Stomach (tissue), 9 donors: Measurements from ENCODE around the gene GSDMA. TPM values are rescaled to one million over a fixed set of nuclear protein-coding genes. Genes with fewer than 3 reads are reported as not detected.
A peak's percentile ranks its signal among the peaks of the same experiment; 100 is the strongest.

ENCODE experiments used
- DNase-seq, 2 donors: peaks; one replicate each; pipeline versions ENCODE4 v3.0.0 to v3.0.0-alpha.2; 2013 to 2019
- H3K27ac ChIP-seq, 5 donors: fragments of 200-600 bp in 4 of 5; sonication (generic) in 4 of 5; one replicate each; pipeline ENCODE4 v1.5.1; 2013 to 2019; ENCODE audit warnings: mild to moderate bottlenecking in 1 of 5, moderate library complexity in 1 of 5
- H3K27me3 ChIP-seq, 3 donors: fragments of 200-600 bp; sonication (generic); one replicate each; pipeline ENCODE4 v1.5.1; 2017 to 2019; ENCODE audit warnings: mixed run types in 1 of 3
- H3K36me3 ChIP-seq, 4 donors: fragments of 200-600 bp; sonication (generic); 1 replicate in 3 of 4; 2 replicates in 1 of 4; pipeline ENCODE4 v1.5.1; 2016 to 2019
- H3K4me1 ChIP-seq, 4 donors: fragments of 200-600 bp; sonication (generic); one replicate each; pipeline ENCODE4 v1.5.1; 2016 to 2019
- H3K4me3 ChIP-seq, 4 donors: fragments of 200-600 bp; sonication (generic) in 3 of 4; one replicate each; pipeline ENCODE4 v1.5.1; 2016 to 2019; ENCODE audit warnings: mild to moderate bottlenecking in 1 of 4
- H3K9me3 ChIP-seq, 4 donors: fragments of 200-600 bp; sonication (generic); one replicate each; pipeline ENCODE4 v1.5.1; 2016 to 2019
- EP300 ChIP-seq: sonication (generic); formaldehyde crosslinking; IDR thresholded peaks from one replicate; pipeline ENCODE4 v1.6.1; 2017; ENCODE audit warnings: antibody characterized with exemption
- POLR2A ChIP-seq, 4 donors: fragments of 450-650 bp; IDR thresholded peaks; one replicate each; pipeline ENCODE4 v1.6.1; 2016; ENCODE audit warnings: antibody characterized with exemption in 4 of 4, control low read depth in 2 of 4, mild to moderate bottlenecking in 1 of 4, moderate library complexity in 1 of 4
- POLR2AphosphoS5 ChIP-seq, 3 donors: sonication (generic); formaldehyde crosslinking; IDR thresholded peaks; one replicate each; pipeline ENCODE4 v1.6.1; 2016; ENCODE audit warnings: antibody characterized with exemption in 3 of 3
- WGBS, 5 donors: extraction: QIAGEN DNeasy Blood & Tissue Kit in 3 of 5; methylation state at CpG; one replicate each; pipeline versions ENCODE4 v1.1.5 to v1.1.7; 2013 to 2018; 5-methylcytosine and 5-hydroxymethylcytosine counted together
- intact Hi-C: fragments of 100-400 bp; cut with DNase I; formaldehyde crosslinking; loops from one replicate; pipeline ENCODE4 v1.15.1; 2023; ENCODE audit warnings: low total_unique reads
- polyA plus RNA-seq, 3 donors: library from polyadenylated mRNA; stranded (reverse); fragments of 200-250 nt; gene quantifications; one replicate each; pipeline ENCODE4 v1.2.3, GENCODE V29; 2013
- total RNA-seq, 5 donors: library from RNA; depleted of rRNA; stranded (reverse); fragments of >200 nt; gene quantifications; one replicate each; pipeline versions ENCODE4 v1.1.0 to v1.2.3, GENCODE V29; 2014 to 2016
- TF ChIP-seq, protein P1 (sequence below), 7 experiments: fragments of 450-650 bp in 4 of 7; fragments of 200-600 bp in 3 of 7; sonication (generic) in 3 of 7; IDR thresholded peaks; one replicate each; pipeline ENCODE4 v1.5.1; 2016 to 2019; ENCODE audit warnings: antibody characterized with exemption in 7 of 7, control low read depth in 2 of 7, mild to moderate bottlenecking in 1 of 7
- donor health status: healthy with polysubstance abuse.
- donor health status: Bipolar disorder and iron deficiency.
- donor health status: healthy.

The GSDMA gene
- total and polyA plus RNA-seq, 8 donors = 0.08 to 0.92 TPM; not detected in 6

GRCh38 chr17:39951924-39952679 lies 10.7 kb upstream of the GSDMA start:
- intact Hi-C loops = no loop called here
- WGBS, 5 donors = 57 to 64% (median 63%) methylated on average over 20 to 22 of the region's 22 CpGs
- no peak for DNase-seq
- Histone ChIP-seq H3K4me3 (peak overlapping the region; percentile 36 to 46 (median 42)), H3K4me1 (peaks cover 0 to 16% (median 11%) of the 10 kb centered on the region in 4 donors), H3K36me3 (no peaks in the 10 kb centered on the region), H3K27ac (peak overlapping the region in 4 of 5 donors; percentile 67 to 82 (median 70)), H3K9me3 (no peaks in the 10 kb centered on the region), H3K27me3 (no peaks in the 10 kb centered on the region)
- TF ChIP-seq POLR2A (IDR thresholded peaks at IDR 0.05) (no peak), EP300 (no peak), POLR2AphosphoS5 (IDR thresholded peaks at IDR 0.05) (no peak)

DNA sequence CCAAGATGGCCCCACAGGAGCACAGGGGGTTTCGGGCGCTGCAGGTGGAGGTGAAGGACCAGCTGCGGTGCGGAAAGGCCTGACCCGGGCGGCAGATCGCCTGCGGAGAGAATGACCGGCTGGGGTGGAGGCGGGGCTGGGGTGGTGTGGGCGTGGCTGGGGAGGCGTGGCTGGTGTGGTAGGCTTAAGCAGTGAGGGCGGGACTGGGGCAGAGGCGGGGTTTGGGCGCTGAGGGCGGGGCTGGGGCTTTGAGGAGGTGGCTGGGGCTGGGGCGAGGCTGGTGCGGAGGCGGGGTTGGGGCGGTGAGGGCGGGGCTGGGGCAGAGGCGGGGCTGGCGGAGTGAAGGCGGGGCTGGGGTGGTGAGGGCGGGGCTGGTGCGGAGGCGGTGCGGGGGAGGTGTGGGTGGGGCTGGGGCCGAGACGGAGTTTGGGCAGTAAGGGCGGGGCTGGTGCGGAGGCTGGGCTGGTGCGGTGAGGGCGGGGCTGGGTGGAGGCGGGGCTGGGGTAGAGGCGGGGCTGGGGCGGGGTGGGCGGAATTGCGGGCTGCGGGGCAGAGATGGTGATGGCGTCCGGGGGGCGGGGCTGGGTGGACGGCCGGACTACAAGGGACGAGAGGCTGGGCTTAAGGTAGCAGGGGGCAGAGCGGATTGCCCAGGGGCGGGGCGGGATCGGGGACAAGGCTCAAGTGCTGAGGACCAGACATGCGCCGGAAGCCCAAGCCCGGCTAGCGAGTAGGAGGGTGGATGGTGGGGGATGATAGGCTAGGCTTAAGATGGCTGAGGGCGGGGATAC lies 9.9 kb upstream of the GSDMA start:
- TF ChIP-seq EP300 (no peak), POLR2AphosphoS5 (IDR thresholded peaks at IDR 0.05) (peak in 1 of 3 donors; percentile 24)
- peak overlapping the region; percentile 5 to 82 (median 67) for H3K27ac ChIP-seq
- no peaks in the 10 kb centered on the region for H3K36me3 ChIP-seq
- intact Hi-C loops = no loop called here
- H3K4me3 ChIP-seq = peak overlapping the region; percentile 36 to 46 (median 42)
- no peaks in the 10 kb centered on the region for H3K9me3 ChIP-seq
- peak; percentile 98 to 99 for DNase-seq
- H3K27me3 ChIP-seq = no peaks in the 10 kb centered on the region
- 0 to 4% (median 1%) methylated on average over 14 to 54 of the region's 55 CpGs for WGBS, 5 donors
- peaks cover 0 to 16% (median 11%) of the 10 kb centered on the region in 4 donors for H3K4me1 ChIP-seq

DNA sequence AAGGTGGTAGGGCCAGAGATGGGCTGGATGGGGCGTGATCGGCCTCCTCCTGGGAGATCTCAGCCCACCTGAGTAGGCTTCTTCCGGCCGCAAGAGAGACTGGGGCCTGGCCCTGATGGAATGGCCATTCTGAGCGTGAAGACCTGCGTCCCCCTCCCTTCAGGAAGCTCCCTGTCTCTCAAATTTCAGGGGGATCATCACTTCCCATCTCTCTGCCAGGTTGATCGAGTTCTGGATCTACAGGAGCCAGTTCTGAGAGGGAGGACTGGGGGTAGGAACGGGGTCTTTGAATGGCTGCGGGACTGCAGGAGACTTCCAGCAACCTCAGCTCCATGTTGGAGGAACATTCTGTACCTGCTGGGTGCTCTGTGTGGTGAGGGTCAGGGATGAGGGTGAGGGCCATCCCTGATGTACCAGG lies 9.3 kb upstream of the GSDMA start:
- no peak for DNase-seq
- no peaks in the 10 kb centered on the region for H3K9me3 ChIP-seq
- H3K4me3 ChIP-seq = peak overlapping the region; percentile 32 to 45 (median 38)
- intact Hi-C loops = no loop called here
- no peak for TF ChIP-seq POLR2A (IDR thresholded peaks at IDR 0.05)
- TF ChIP-seq POLR2AphosphoS5 (IDR thresholded peaks at IDR 0.05) = no peak
- TF ChIP-seq, protein P1, sequence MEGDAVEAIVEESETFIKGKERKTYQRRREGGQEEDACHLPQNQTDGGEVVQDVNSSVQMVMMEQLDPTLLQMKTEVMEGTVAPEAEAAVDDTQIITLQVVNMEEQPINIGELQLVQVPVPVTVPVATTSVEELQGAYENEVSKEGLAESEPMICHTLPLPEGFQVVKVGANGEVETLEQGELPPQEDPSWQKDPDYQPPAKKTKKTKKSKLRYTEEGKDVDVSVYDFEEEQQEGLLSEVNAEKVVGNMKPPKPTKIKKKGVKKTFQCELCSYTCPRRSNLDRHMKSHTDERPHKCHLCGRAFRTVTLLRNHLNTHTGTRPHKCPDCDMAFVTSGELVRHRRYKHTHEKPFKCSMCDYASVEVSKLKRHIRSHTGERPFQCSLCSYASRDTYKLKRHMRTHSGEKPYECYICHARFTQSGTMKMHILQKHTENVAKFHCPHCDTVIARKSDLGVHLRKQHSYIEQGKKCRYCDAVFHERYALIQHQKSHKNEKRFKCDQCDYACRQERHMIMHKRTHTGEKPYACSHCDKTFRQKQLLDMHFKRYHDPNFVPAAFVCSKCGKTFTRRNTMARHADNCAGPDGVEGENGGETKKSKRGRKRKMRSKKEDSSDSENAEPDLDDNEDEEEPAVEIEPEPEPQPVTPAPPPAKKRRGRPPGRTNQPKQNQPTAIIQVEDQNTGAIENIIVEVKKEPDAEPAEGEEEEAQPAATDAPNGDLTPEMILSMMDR (IDR thresholded peaks at IDR 0.05) = no peak
- no peak for TF ChIP-seq EP300
- H3K27me3 ChIP-seq = no peaks in the 10 kb centered on the region
- H3K27ac ChIP-seq = peak overlapping the region; percentile 5 to 82 (median 33)
- no peaks in the 10 kb centered on the region for H3K36me3 ChIP-seq
- peaks cover 0 to 16% (median 11%) of the 10 kb centered on the region in 4 donors for H3K4me1 ChIP-seq
- WGBS, 5 donors = 36 to 49% (median 42%) methylated on average over 9 of the region's 9 CpGs

DNA sequence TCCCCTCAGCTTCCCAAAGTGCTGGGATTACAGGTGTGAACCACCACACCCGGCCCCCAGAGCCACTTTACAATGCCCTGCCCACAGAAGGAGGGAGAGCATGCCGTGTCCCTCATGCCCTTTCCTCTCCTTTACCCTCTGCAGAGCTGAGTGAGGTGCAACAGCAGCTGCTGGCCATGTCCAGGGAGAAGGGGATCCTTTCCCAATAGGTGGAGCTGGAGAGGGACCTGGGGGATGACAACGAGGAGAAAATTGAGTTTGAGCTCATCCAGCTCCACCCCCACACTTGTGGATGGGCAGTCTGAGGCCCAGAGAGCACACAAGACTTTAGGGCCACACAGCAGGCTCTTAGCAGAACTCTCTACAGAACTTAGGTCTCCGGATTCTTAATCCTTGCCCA lies 7.9 kb upstream of the GSDMA start:
- intact Hi-C loops = no loop called here
- Histone ChIP-seq H3K4me1 (peaks cover 0 to 23% (median 14%) of the 10 kb centered on the region in 4 donors), H3K27ac (no peak overlapping the region), H3K4me3 (no peak overlapping the region), H3K9me3 (no peaks in the 10 kb centered on the region), H3K36me3 (no peaks in the 10 kb centered on the region), H3K27me3 (no peaks in the 10 kb centered on the region)
- DNase-seq = no peak
- no peak for TF ChIP-seq POLR2AphosphoS5 (IDR thresholded peaks at IDR 0.05)
- no peak for TF ChIP-seq POLR2A (IDR thresholded peaks at IDR 0.05)
- TF ChIP-seq EP300 = no peak
- TF ChIP-seq, protein P1 (IDR thresholded peaks at IDR 0.05) = no peak
- 48 to 69% (median 50%) methylated on average over 2 to 4 of the region's 4 CpGs for WGBS, 5 donors

DNA sequence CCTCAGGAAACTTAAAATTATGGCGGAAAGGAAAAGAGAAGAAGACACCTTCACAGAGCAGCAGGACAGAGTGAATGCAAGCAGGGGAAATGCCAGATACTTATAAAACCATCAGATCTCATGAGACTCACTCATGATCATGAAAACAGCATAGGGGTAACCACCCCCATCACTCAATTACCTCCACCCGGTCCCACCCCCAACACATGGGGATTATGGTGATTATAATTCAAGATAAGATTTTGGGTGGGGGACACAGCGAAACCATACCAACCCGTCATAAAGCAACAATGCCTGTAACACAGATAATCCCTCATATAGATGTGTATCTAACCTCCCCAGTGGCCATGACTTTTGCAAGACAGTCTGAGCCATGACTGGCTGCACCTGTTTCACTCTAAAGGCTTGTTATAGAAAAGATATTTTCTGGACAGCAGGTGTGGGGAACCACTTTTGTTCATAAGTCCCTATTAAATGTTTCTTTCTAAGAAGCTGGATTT lies 7.0 kb upstream of the GSDMA start:
- Histone ChIP-seq H3K4me1 (peaks cover 0 to 27% (median 16%) of the 10 kb centered on the region in 4 donors), H3K4me3 (no peak overlapping the region), H3K36me3 (no peaks in the 10 kb centered on the region), H3K9me3 (no peaks in the 10 kb centered on the region), H3K27me3 (no peaks in the 10 kb centered on the region), H3K27ac (no peak overlapping the region)
- WGBS, 5 donors = 60 to 84% (median 69%) methylated on average over 4 of the region's 4 CpGs
- no peak for DNase-seq
- TF ChIP-seq EP300 (no peak), POLR2A (IDR thresholded peaks at IDR 0.05) (no peak), POLR2AphosphoS5 (IDR thresholded peaks at IDR 0.05) (no peak)
- TF ChIP-seq, protein P1 (IDR thresholded peaks at IDR 0.05) = no peak
- intact Hi-C loops = no loop called here
